GM18502 (cell line): ENCODE results near the gene LAMB1.

ENCODE experiments used
- ATAC-seq: cut with Tn5 transposase; IDR thresholded peaks from one replicate; pipeline ENCODE4 v1.9.1; 2021; ENCODE audit warnings: mild to moderate bottlenecking; ENCODE audit not compliant: unreplicated experiment, poor library complexity

Gene LAMB1

GRCh38 chr7:107951172-107951787 lies 51.7 kb downstream of the LAMB1 start:
- ATAC-seq, result no peak

GRCh38 chr7:107949443-107949935 lies 53.5 kb downstream of the LAMB1 start:
- no peak for ATAC-seq

GRCh38 chr7:107948645-107949442 lies 54.1 kb downstream of the LAMB1 start:
- ATAC-seq, result no peak

- no peak for ATAC-seq
These were observed 56.1 kb downstream of the LAMB1 start for GRCh38 chr7:107946881-107947280.

- ATAC-seq, result no peak
These were observed 56.5 kb downstream of the LAMB1 start for GRCh38 chr7:107946451-107946850.

- ATAC-seq, result no peak
These were observed 57.6 kb downstream of the LAMB1 start for GRCh38 chr7:107945332-107945731.

GRCh38 chr7:107944411-107945169 lies 58.4 kb downstream of the LAMB1 start:
- no peak for ATAC-seq

GRCh38 chr7:107943018-107943417 lies 59.9 kb downstream of the LAMB1 start:
- ATAC-seq, result no peak

- ATAC-seq, result no peak
These were observed 62.0 kb downstream of the LAMB1 start for GRCh38 chr7:107940951-107941350.

GRCh38 chr7:107939573-107940489 lies 63.1 kb downstream of the LAMB1 start:
- ATAC-seq, result no peak

GRCh38 chr7:107938456-107939250 lies 64.3 kb downstream of the LAMB1 start:
- no peak for ATAC-seq

GRCh38 chr7:107937531-107937930 lies 65.4 kb downstream of the LAMB1 start:
- ATAC-seq, result no peak

GRCh38 chr7:107936312-107936711 lies 66.6 kb downstream of the LAMB1 start:
- ATAC-seq, result no peak

- no peak for ATAC-seq
These were observed 67.8 kb downstream of the LAMB1 start for GRCh38 chr7:107934991-107935770.

GRCh38 chr7:107933386-107934013 lies 69.5 kb downstream of the LAMB1 start:
- ATAC-seq, result no peak

GRCh38 chr7:107932805-107933204 lies 70.2 kb downstream of the LAMB1 start:
- ATAC-seq, result no peak

- ATAC-seq, result no peak
These were observed 71.0 kb downstream of the LAMB1 start for GRCh38 chr7:107931740-107932515.
